GM23338 (cell line): Measurements from ENCODE around the gene FNDC3B. TPM values are rescaled to one million over a fixed set of nuclear protein-coding genes. Genes with fewer than 3 reads are reported as not detected.

Experiments
- ATAC-seq: fragments of 200-7000 bp; cut with Tn5 transposase; 3 replicates; pipeline ENCODE4 v1.9.1; 2020
- DNase-seq: peaks from one replicate; pipeline ENCODE4 v3.0.0-alpha.2; 2015; ENCODE audit warnings: low spot score
- H2AFZ ChIP-seq: fragments of 200-600 bp; sonication (generic); 2 replicates; pipeline ENCODE4 v1.8.0; 2016; ENCODE audit warnings: antibody characterized with exemption, mild to moderate bottlenecking, moderate library complexity
- H3F3A ChIP-seq: fragments of 200-600 bp; sonication (generic); replicated peaks from 2 replicates; pipeline ENCODE4 v1.8.0; 2017; ENCODE audit warnings: antibody characterized with exemption, mixed run types, low read depth
- H3K27ac ChIP-seq: fragments of 200-600 bp; sonication (generic); 2 replicates; pipeline ENCODE4 v1.6.1; 2016; ENCODE audit warnings: low read depth
- H3K27me3 ChIP-seq: fragments of 200-600 bp; sonication (generic); 2 replicates; pipeline ENCODE4 v1.8.0; 2016; ENCODE audit warnings: mild to moderate bottlenecking, mixed run types, moderate library complexity; ENCODE audit not compliant: insufficient read depth
- H3K36me3 ChIP-seq: fragments of 200-600 bp; sonication (generic); 2 replicates; pipeline ENCODE4 v1.8.0; 2016; ENCODE audit warnings: mild to moderate bottlenecking; ENCODE audit not compliant: insufficient read depth
- H3K4me1 ChIP-seq: fragments of 200-600 bp; sonication (generic); 2 replicates; pipeline ENCODE4 v1.8.0; 2016; ENCODE audit warnings: mild to moderate bottlenecking, moderate library complexity; ENCODE audit not compliant: insufficient read depth
- H3K4me2 ChIP-seq: fragments of 200-600 bp; sonication (generic); 2 replicates; pipeline ENCODE4 v1.7.1; 2017; ENCODE audit warnings: mixed run types
- H3K4me3 ChIP-seq: fragments of 200-600 bp; sonication (generic); 2 replicates; pipeline ENCODE4 v1.6.1; 2016; ENCODE audit warnings: mixed run types
- H3K79me2 ChIP-seq: fragments of 200-600 bp; sonication (generic); replicated peaks from 2 replicates; pipeline ENCODE4 v1.8.0; 2017; ENCODE audit warnings: mild to moderate bottlenecking; ENCODE audit not compliant: insufficient read depth
- H3K9me2 ChIP-seq: fragments of 200-600 bp; sonication (generic); 2 replicates; pipeline ENCODE4 v1.8.0; 2017; ENCODE audit not compliant: insufficient read depth
- H4K20me1 ChIP-seq: fragments of 200-600 bp; sonication (generic); replicated peaks from 2 replicates; pipeline ENCODE4 v1.8.0; 2017; ENCODE audit warnings: mild to moderate bottlenecking; ENCODE audit not compliant: insufficient read depth
- H3K27ac Mint-ChIP-seq: 2 replicates; pipeline ENCODE4 v1.8.0; 2020; ENCODE audit warnings: inconsistent platforms, mild to moderate bottlenecking, moderate library complexity, mixed read lengths
- H3K27me3 Mint-ChIP-seq: 3 replicates; pipeline ENCODE4 v1.8.0; 2022; ENCODE audit warnings: low read depth, mild to moderate bottlenecking, moderate library complexity, mixed read lengths, inconsistent platforms; ENCODE audit not compliant: insufficient read depth, poor library complexity
- H3K36me3 Mint-ChIP-seq: 3 replicates; pipeline ENCODE4 v1.8.0; 2021; ENCODE audit warnings: low read depth, mild to moderate bottlenecking, inconsistent platforms, moderate library complexity, mixed read lengths
- H3K4me1 Mint-ChIP-seq: 3 replicates; pipeline ENCODE4 v1.8.0; 2020; ENCODE audit warnings: mild to moderate bottlenecking, inconsistent platforms, mixed read lengths
- H3K4me3 Mint-ChIP-seq: 3 replicates; pipeline ENCODE4 v1.8.0; 2021; ENCODE audit warnings: moderate library complexity, mild to moderate bottlenecking, inconsistent platforms, mixed read lengths
- H3K9me3 Mint-ChIP-seq: 3 replicates; pipeline ENCODE4 v1.8.0; 2020; ENCODE audit warnings: moderate library complexity, mild to moderate bottlenecking, inconsistent platforms, mixed read lengths
- CREB1 ChIP-seq: fragments of 250-450 bp; sonication (Bioruptor Pico); IDR thresholded peaks from 2 replicates; pipeline ENCODE4 v1.5.0; 2020; ENCODE audit warnings: low read depth, mild to moderate bottlenecking, moderate library complexity
- JUNB ChIP-seq: IDR thresholded peaks from one replicate; pipeline ENCODE4 v1.6.1; 2016; ENCODE audit warnings: antibody characterized with exemption; ENCODE audit not compliant: unreplicated experiment
- NANOG ChIP-seq: IDR thresholded peaks from 2 replicates; pipeline ENCODE4 v1.6.1; 2016; ENCODE audit warnings: antibody characterized with exemption, borderline replicate concordance
- POLR2AphosphoS5 ChIP-seq: IDR thresholded peaks from 2 replicates; pipeline ENCODE4 v1.6.1; 2016; ENCODE audit warnings: antibody characterized with exemption, low read depth
- STAT1 ChIP-seq: IDR thresholded peaks from one replicate; pipeline ENCODE4 v1.6.1; 2016; ENCODE audit warnings: antibody characterized with exemption; ENCODE audit not compliant: unreplicated experiment
- ZNF114 ChIP-seq: fragments of 250-450 bp; sonication (Bioruptor Pico); IDR thresholded peaks from 2 replicates; pipeline ENCODE4 v1.5.0; 2020; ENCODE audit warnings: mild to moderate bottlenecking, moderate library complexity
- ZNF331 ChIP-seq: fragments of 250-450 bp; sonication (Bioruptor Pico); IDR thresholded peaks from 2 replicates; pipeline ENCODE4 v1.5.0; 2020; ENCODE audit warnings: low read depth, mild to moderate bottlenecking, moderate library complexity
- polyA plus RNA-seq: library from polyadenylated mRNA; unstranded; fragments of >200 nt; fragmentation: Nextera tagmentation; extraction: Ambion mirVana; gene quantifications from 2 replicates; pipeline ENCODE4 v1.2.1, GENCODE V29; 2016
- total RNA-seq: library from RNA; depleted of rRNA; stranded (reverse); fragments of >200 nt; shearing (Covaris generic); gene quantifications from 2 replicates; pipeline ENCODE4 v1.2.3, GENCODE V29; 2014
- TF ChIP-seq, protein P1 (sequence below): IDR thresholded peaks from 2 replicates; pipeline ENCODE4 v1.6.1; 2016; ENCODE audit warnings: antibody characterized with exemption
- TF ChIP-seq, protein P2 (sequence below): fragments of 250-450 bp; sonication (Bioruptor Pico); IDR thresholded peaks from 2 replicates; pipeline ENCODE4 v1.5.0; 2020; ENCODE audit warnings: mild to moderate bottlenecking, moderate library complexity

Gene FNDC3B
- total and polyA plus RNA-seq, 2 experiments from 2014 or later = 19.1 to 55.4 TPM

DNA sequence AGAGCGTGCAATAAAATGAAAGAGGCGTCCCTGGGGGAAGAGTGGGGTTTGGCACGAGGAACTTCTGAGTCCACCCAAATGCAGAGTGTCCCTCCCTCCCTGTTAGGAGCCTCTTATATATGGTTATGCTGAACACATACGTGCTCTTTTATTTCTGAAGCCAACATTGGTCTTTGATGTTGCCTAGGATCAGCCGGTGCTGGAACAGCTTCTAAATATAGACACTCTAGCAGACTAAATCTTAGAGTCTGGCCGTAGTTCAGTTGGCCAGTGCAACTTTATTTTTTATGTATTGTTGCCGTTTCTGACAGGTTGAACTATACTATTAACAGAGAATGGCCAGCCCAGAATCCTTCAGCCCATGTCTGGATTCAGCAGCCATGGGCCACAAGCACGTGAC lies 280.2 kb downstream of the FNDC3B start:
- peaks cover 19% of the 10 kb centered on the region for H3K36me3 Mint-ChIP-seq
- DNase-seq (no peak), ATAC-seq (no peak)
- H3K27me3 ChIP-seq = no peaks in the 10 kb centered on the region
- H3K9me2 ChIP-seq = no peaks in the 10 kb centered on the region
- no peak overlapping the region for H3K27ac ChIP-seq
- TF ChIP-seq POLR2AphosphoS5 = no peak
- TF ChIP-seq JUNB = no peak
- TF ChIP-seq, protein P1, sequence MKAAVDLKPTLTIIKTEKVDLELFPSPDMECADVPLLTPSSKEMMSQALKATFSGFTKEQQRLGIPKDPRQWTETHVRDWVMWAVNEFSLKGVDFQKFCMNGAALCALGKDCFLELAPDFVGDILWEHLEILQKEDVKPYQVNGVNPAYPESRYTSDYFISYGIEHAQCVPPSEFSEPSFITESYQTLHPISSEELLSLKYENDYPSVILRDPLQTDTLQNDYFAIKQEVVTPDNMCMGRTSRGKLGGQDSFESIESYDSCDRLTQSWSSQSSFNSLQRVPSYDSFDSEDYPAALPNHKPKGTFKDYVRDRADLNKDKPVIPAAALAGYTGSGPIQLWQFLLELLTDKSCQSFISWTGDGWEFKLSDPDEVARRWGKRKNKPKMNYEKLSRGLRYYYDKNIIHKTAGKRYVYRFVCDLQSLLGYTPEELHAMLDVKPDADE = no peak
- no peak for TF ChIP-seq ZNF114 (CRISPR knock-in tag)
- no peak for TF ChIP-seq STAT1
- no peak for TF ChIP-seq ZNF331
- TF ChIP-seq CREB1 = no peak
- TF ChIP-seq, protein P2, sequence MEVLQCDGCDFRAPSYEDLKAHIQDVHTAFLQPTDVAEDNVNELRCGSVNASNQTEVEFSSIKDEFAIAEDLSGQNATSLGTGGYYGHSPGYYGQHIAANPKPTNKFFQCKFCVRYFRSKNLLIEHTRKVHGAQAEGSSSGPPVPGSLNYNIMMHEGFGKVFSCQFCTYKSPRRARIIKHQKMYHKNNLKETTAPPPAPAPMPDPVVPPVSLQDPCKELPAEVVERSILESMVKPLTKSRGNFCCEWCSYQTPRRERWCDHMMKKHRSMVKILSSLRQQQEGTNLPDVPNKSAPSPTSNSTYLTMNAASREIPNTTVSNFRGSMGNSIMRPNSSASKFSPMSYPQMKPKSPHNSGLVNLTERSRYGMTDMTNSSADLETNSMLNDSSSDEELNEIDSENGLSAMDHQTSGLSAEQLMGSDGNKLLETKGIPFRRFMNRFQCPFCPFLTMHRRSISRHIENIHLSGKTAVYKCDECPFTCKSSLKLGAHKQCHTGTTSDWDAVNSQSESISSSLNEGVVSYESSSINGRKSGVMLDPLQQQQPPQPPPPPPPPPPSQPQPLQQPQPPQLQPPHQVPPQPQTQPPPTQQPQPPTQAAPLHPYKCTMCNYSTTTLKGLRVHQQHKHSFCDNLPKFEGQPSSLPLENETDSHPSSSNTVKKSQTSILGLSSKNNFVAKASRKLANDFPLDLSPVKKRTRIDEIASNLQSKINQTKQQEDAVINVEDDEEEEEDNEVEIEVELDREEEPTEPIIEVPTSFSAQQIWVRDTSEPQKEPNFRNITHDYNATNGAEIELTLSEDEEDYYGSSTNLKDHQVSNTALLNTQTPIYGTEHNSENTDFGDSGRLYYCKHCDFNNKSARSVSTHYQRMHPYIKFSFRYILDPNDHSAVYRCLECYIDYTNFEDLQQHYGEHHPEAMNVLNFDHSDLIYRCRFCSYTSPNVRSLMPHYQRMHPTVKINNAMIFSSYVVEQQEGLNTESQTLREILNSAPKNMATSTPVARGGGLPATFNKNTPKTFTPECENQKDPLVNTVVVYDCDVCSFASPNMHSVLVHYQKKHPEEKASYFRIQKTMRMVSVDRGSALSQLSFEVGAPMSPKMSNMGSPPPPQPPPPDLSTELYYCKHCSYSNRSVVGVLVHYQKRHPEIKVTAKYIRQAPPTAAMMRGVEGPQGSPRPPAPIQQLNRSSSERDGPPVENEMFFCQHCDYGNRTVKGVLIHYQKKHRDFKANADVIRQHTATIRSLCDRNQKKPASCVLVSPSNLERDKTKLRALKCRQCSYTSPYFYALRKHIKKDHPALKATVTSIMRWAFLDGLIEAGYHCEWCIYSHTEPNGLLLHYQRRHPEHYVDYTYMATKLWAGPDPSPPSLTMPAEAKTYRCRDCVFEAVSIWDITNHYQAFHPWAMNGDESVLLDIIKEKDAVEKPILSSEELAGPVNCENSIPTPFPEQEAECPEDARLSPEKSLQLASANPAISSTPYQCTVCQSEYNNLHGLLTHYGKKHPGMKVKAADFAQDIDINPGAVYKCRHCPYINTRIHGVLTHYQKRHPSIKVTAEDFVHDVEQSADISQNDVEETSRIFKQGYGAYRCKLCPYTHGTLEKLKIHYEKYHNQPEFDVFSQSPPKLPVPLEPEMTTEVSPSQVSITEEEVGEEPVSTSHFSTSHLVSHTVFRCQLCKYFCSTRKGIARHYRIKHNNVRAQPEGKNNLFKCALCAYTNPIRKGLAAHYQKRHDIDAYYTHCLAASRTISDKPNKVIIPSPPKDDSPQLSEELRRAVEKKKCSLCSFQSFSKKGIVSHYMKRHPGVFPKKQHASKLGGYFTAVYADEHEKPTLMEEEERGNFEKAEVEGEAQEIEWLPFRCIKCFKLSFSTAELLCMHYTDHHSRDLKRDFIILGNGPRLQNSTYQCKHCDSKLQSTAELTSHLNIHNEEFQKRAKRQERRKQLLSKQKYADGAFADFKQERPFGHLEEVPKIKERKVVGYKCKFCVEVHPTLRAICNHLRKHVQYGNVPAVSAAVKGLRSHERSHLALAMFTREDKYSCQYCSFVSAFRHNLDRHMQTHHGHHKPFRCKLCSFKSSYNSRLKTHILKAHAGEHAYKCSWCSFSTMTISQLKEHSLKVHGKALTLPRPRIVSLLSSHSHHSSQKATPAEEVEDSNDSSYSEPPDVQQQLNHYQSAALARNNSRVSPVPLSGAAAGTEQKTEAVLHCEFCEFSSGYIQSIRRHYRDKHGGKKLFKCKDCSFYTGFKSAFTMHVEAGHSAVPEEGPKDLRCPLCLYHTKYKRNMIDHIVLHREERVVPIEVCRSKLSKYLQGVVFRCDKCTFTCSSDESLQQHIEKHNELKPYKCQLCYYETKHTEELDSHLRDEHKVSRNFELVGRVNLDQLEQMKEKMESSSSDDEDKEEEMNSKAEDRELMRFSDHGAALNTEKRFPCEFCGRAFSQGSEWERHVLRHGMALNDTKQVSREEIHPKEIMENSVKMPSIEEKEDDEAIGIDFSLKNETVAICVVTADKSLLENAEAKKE (CRISPR knock-in tag) = no peak
- no peak for TF ChIP-seq NANOG
- no peak overlapping the region for H3K4me3 ChIP-seq
- peaks cover 7% of the 10 kb centered on the region; the same call in 1 of the 2 replicates for H3K36me3 ChIP-seq
- no peak overlapping the region for H3K27ac Mint-ChIP-seq
- H3K4me3 Mint-ChIP-seq = no peak overlapping the region
- peaks cover 2% of the 10 kb centered on the region for H3K27me3 Mint-ChIP-seq
- 0 out of 2 replicates have a peak, but pooled peaks cover 4% of the 10 kb centered on the region for H3K4me1 ChIP-seq
- no peaks in the 10 kb centered on the region for H3K79me2 ChIP-seq
- no peaks in the 10 kb centered on the region for H3F3A ChIP-seq
- no peaks in the 10 kb centered on the region for H4K20me1 ChIP-seq
- H3K4me2 ChIP-seq = no peak overlapping the region
- no peak overlapping the region for H2AFZ ChIP-seq
- peaks cover 7% of the 10 kb centered on the region; the same call in 2 of the 3 replicates for H3K4me1 Mint-ChIP-seq
- H3K9me3 Mint-ChIP-seq = no peaks in the 10 kb centered on the region; the same call in 2 of the 3 replicates
